Ovary (tissue), 9 donors: ENCODE data around the gene ADAMTS6. TPM values are rescaled to one million over a fixed set of nuclear protein-coding genes. Genes with fewer than 3 reads are reported as not detected.

Experiments
- DNase-seq, 5 donors: peaks; one replicate each; pipeline ENCODE4 v3.0.0-alpha.2; 2019 to 2020
- H3K27ac ChIP-seq, 2 donors: fragments of 200-600 bp; one replicate each; pipeline versions ENCODE4 v1.5.1 to v1.8.0; 2019 to 2022
- H3K27me3 ChIP-seq: fragments of 200-600 bp; one replicate; pipeline ENCODE4 v1.8.0; 2022
- H3K36me3 ChIP-seq: fragments of 200-600 bp; sonication (generic); one replicate; pipeline ENCODE4 v1.5.1; 2019
- H3K4me1 ChIP-seq: one replicate; pipeline ENCODE4 v1.8.1; 2013; ENCODE audit warnings: mild to moderate bottlenecking, moderate library complexity; ENCODE audit not compliant: insufficient read depth
- H3K4me3 ChIP-seq: fragments of 200-600 bp; sonication (generic); one replicate; pipeline ENCODE4 v1.5.1; 2017
- H3K9me3 ChIP-seq, 2 donors: fragments of 200-600 bp in 1 of 2; sonication (generic) in 1 of 2; one replicate each; pipeline versions ENCODE4 v1.5.1 to v1.8.1; 2013 to 2019; ENCODE audit warnings: mild to moderate bottlenecking in 1 of 2, moderate library complexity in 1 of 2
- EP300 ChIP-seq: sonication (generic); formaldehyde crosslinking; IDR thresholded peaks from one replicate; pipeline ENCODE4 v1.6.1; 2017; ENCODE audit warnings: antibody characterized with exemption
- POLR2A ChIP-seq: fragments of 450-650 bp; IDR thresholded peaks from one replicate; pipeline ENCODE4 v1.6.1; 2017; ENCODE audit warnings: antibody characterized with exemption, mild to moderate bottlenecking, moderate library complexity
- WGBS, 3 donors: extraction: QIAGEN DNeasy Blood & Tissue Kit in 1 of 3; methylation state at CpG; one replicate each; pipeline versions ENCODE4 v1.1.5 to v1.1.7; 2013 to 2017; 5-methylcytosine and 5-hydroxymethylcytosine counted together
- intact Hi-C, 4 donors: fragments of 100-400 bp; cut with DNase I; formaldehyde crosslinking; loops; one replicate each; pipeline versions ENCODE4 v1.11.0 to v1.15.1; 2022 to 2023
- polyA plus RNA-seq, 2 donors: library from polyadenylated mRNA; stranded (reverse); fragments of 200-250 nt in 1 of 2; fragments of 350-450 nt in 1 of 2; fragmentation: Illumina TruSeq in 1 of 2; extraction: RNeasy Lipid Tissue Mini Kit (QIAGEN cat#74804) in 1 of 2; gene quantifications; one replicate each; pipeline ENCODE4 v1.2.3, GENCODE V29; 2013 to 2014
- total RNA-seq, 7 donors: library from RNA; depleted of rRNA in 2 of 7; stranded (reverse); fragments of >200 nt in 2 of 7; fragmentation: NEBNext Ultra II Directional in 3 of 7; extraction: Animal tissue kit (Norgen Biotek cat#: 25700) in 3 of 7; gene quantifications; one replicate each; pipeline versions ENCODE4 v1.1.0 to v1.2.4, GENCODE V29; 2016 to 2023
- TF ChIP-seq, protein P1 (sequence below), 3 donors: fragments of 450-650 bp in 2 of 3; fragments of 200-600 bp in 1 of 3; IDR thresholded peaks; one replicate each; pipeline versions ENCODE4 v1.5.1 to v1.8.0; 2016 to 2022; ENCODE audit warnings: antibody characterized with exemption in 3 of 3, mild to moderate bottlenecking in 1 of 3
- donor health status: DM: no; HTN: no; CAD: no; lungs with moderate emphysema.
- donor health status: DM: no; HTN: no; CAD: no.
- donor health status: Bipolar disorder and iron deficiency.
- donor health status: DM: yes; HTN: yes; CAD: no.
- donor health status: DM: no; HTN: no; CAD: no.
- donor health status: DM: yes; HTN: yes; CAD: no.

Gene ADAMTS6
- total and polyA plus RNA-seq, 9 donors: 0.96 to 7.2 (median 2.2) TPM

DNA sequence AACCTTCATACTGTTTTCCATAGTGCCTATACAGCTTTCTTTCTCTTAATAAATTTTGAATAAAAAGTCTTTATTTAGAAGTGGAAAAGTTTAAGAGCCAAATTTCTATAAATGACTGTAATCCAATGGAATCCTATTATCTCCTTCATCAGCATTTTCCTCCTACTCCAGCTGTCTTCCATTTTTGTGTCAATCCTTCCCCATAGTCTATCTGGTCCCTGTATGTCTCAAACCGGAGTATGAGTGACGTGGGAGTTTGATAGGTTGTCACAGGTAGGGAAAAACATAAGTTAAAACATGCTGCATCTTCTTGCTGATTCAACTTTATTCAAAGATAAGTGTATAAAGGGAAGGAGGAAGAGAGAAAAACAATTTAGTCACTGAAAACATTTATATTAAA is 70.4 kb downstream of the ADAMTS6 start:
- H3K36me3 ChIP-seq: no peaks in the 10 kb centered on the region
- intact Hi-C loops: no loop called here
- 90 to 93% (median 91%) methylated on average over 2 of the region's 2 CpGs for WGBS, 3 donors

DNA sequence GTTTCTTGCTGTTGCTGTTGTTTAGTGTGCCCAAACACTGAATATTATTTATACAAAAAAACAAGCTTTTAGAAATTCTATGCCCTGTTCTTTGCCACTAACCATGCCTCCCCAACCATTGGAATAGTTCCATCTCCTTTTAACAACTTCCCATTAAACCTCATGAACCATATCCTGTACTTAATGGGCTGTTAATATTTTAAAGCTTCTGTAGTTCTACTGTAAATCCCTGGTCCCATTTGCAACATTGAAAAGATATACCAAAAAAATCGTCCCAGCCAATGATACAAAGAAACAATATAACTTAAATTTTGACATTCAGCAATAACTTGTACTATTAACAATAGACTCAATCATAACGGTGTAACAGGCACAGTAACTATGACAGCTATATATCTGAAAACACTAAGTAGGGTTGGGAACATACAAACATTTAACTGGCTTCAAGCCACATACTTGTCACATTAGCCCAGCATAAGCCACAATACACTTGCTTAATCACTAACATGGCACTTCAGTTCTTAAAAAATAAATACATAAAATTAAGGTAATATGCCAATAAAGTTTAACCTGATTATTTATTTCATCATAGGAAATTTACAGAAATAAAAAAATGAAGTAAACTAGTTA is 86.1 kb downstream of the ADAMTS6 start:
- intact Hi-C loops: no loop called here
- 83 to 90% (median 85%) methylated on average over 2 of the region's 2 CpGs for WGBS, 3 donors
- no peaks in the 10 kb centered on the region for H3K9me3 ChIP-seq
- peaks cover 3% of the 10 kb centered on the region for H3K4me1 ChIP-seq
- DNase-seq: no peak
- no peak overlapping the region for H3K4me3 ChIP-seq
- no peaks in the 10 kb centered on the region for H3K27me3 ChIP-seq
- no peak overlapping the region for H3K27ac ChIP-seq
- no peaks in the 10 kb centered on the region for H3K36me3 ChIP-seq
- TF ChIP-seq, protein P1, sequence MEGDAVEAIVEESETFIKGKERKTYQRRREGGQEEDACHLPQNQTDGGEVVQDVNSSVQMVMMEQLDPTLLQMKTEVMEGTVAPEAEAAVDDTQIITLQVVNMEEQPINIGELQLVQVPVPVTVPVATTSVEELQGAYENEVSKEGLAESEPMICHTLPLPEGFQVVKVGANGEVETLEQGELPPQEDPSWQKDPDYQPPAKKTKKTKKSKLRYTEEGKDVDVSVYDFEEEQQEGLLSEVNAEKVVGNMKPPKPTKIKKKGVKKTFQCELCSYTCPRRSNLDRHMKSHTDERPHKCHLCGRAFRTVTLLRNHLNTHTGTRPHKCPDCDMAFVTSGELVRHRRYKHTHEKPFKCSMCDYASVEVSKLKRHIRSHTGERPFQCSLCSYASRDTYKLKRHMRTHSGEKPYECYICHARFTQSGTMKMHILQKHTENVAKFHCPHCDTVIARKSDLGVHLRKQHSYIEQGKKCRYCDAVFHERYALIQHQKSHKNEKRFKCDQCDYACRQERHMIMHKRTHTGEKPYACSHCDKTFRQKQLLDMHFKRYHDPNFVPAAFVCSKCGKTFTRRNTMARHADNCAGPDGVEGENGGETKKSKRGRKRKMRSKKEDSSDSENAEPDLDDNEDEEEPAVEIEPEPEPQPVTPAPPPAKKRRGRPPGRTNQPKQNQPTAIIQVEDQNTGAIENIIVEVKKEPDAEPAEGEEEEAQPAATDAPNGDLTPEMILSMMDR (IDR thresholded peaks at IDR 0.05): no peak
- TF ChIP-seq EP300 (no peak), POLR2A (no peak)

More for the DNA sequence above, 70.4 kb downstream of the ADAMTS6 start:
- H3K27ac ChIP-seq: no peak overlapping the region
- H3K9me3 ChIP-seq: no peaks in the 10 kb centered on the region
- TF ChIP-seq, protein P1 (IDR thresholded peaks at IDR 0.05): no peak
- TF ChIP-seq EP300 (no peak), POLR2A (no peak)
- H3K27me3 ChIP-seq: no peaks in the 10 kb centered on the region
- no peak for DNase-seq
- no peaks in the 10 kb centered on the region for H3K4me1 ChIP-seq
- no peak overlapping the region for H3K4me3 ChIP-seq

DNA sequence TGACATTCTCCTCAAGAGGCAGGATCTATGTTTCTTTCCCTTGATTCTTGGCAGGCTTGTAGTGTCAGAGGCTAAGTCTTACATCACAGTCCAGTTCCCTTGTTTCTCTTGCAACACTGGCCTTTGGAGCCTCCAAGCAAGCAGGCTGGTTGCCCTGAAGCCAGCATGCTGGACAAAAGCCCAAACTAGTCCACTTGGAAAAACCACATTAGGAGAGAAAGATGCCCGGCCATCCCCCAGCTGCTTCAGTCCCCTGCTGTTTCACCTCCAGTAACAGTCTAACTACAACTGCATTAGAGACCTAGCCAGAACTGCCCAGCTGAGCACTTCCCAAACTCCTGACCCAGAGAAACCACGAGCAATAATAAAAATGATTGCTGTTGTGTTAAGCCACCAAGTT is 87.6 kb downstream of the ADAMTS6 start:
- H3K27ac ChIP-seq: no peak overlapping the region
- no peaks in the 10 kb centered on the region for H3K9me3 ChIP-seq
- peaks cover 3% of the 10 kb centered on the region for H3K4me1 ChIP-seq
- no peaks in the 10 kb centered on the region for H3K27me3 ChIP-seq
- no peaks in the 10 kb centered on the region for H3K36me3 ChIP-seq
- TF ChIP-seq, protein P1 (IDR thresholded peaks at IDR 0.05): no peak
- TF ChIP-seq POLR2A (no peak), EP300 (no peak)
- WGBS, 3 donors: 39 to 56% (median 42%) methylated on average over 2 of the region's 2 CpGs
- DNase-seq: peak; percentile 16 to 67 (median 43)
- H3K4me3 ChIP-seq: no peak overlapping the region
- intact Hi-C loops: no loop called here

DNA sequence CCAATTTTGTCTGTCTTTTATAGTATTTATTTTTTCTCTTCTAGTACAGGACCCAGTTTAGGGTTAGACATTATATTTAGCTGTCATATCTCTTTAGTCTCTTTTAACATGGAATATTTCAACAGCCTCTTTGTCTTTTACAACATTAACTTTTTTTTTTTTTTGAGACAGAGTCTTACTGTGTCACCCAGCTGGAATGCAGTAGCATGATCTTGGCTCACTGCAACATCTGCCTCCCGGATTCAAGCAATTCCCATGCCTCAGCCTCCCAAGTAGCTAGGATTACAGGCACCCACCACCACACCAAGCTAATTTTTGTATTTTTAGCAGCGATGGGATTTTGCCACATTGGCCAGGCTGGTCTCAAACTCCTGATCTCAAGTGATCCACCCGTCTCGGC is 90.1 kb downstream of the ADAMTS6 start:
- no peaks in the 10 kb centered on the region for H3K9me3 ChIP-seq
- no peak overlapping the region for H3K27ac ChIP-seq
- no peak for DNase-seq
- TF ChIP-seq, protein P1 (IDR thresholded peaks at IDR 0.05): no peak
- TF ChIP-seq EP300: no peak
- TF ChIP-seq POLR2A: no peak
- no peaks in the 10 kb centered on the region for H3K36me3 ChIP-seq
- intact Hi-C loops: no loop called here
- peaks cover 3% of the 10 kb centered on the region for H3K4me1 ChIP-seq
- 92 to 94% (median 92%) methylated on average over 4 of the region's 4 CpGs for WGBS, 3 donors
- H3K4me3 ChIP-seq: no peak overlapping the region
- no peaks in the 10 kb centered on the region for H3K27me3 ChIP-seq
